Esophagus squamous epithelium (tissue), 5 donors: ENCODE data around the gene BCO1. TPM values are rescaled to one million over a fixed set of nuclear protein-coding genes. Genes with fewer than 3 reads are reported as not detected.

Source experiments
- DNase-seq: peaks from one replicate; lab custom pipeline; 2025; lab: John Stamatoyannopoulos, UW
- H3K27ac ChIP-seq, 4 donors: fragments of 200-600 bp; sonication (generic); one replicate each; pipeline ENCODE4 v1.5.1; 2016 to 2019; ENCODE audit warnings: mild to moderate bottlenecking in 1 of 4
- H3K27me3 ChIP-seq, 4 donors: fragments of 200-600 bp; sonication (generic); 1 replicate in 3 of 4; 2 replicates in 1 of 4; pipeline versions ENCODE4 v1.5.1 to v1.6.0; 2017 to 2021; ENCODE audit warnings: antibody characterized with exemption in 1 of 4
- H3K36me3 ChIP-seq, 3 donors: fragments of 200-600 bp; sonication (generic); one replicate each; pipeline ENCODE4 v1.5.1; 2016 to 2019
- H3K4me1 ChIP-seq, 3 donors: fragments of 200-600 bp; sonication (generic); one replicate each; pipeline ENCODE4 v1.5.1; 2017 to 2019
- H3K4me3 ChIP-seq, 4 donors: fragments of 200-600 bp; sonication (generic); 1 replicate in 3 of 4; 2 replicates in 1 of 4; pipeline ENCODE4 v1.5.1; 2016 to 2019; ENCODE audit warnings: mild to moderate bottlenecking in 2 of 4, moderate library complexity in 1 of 4
- H3K9me3 ChIP-seq, 3 donors: fragments of 200-600 bp; sonication (generic); one replicate each; pipeline ENCODE4 v1.5.1; 2016 to 2019
- CTCF ChIP-seq, 6 experiments: fragments of 450-650 bp in 4 of 6; fragments of 200-600 bp in 2 of 6; sonication (generic) in 2 of 6; IDR thresholded peaks; one replicate each; pipeline ENCODE4 v1.5.1; 2016 to 2019; ENCODE audit warnings: antibody characterized with exemption in 6 of 6, mild to moderate bottlenecking in 4 of 6, moderate library complexity in 4 of 6
- POLR2A ChIP-seq, 4 donors: fragments of 450-650 bp; IDR thresholded peaks; one replicate each; pipeline ENCODE4 v1.6.1; 2017; ENCODE audit warnings: antibody characterized with exemption in 4 of 4, mild to moderate bottlenecking in 4 of 4, moderate library complexity in 3 of 4
- whole genome bisulfite sequencing, 2 donors: methylation state at CpG; one replicate each; pipeline ENCODE4 v1.1.5; 2018; 5-methylcytosine and 5-hydroxymethylcytosine counted together
- intact Hi-C: fragments of 100-400 bp; cut with DNase I; formaldehyde crosslinking; loops from one replicate; pipeline ENCODE4 v1.15.0; 2022
- total RNA-seq, 4 donors: library from RNA; depleted of rRNA; stranded (reverse); fragments of >200 nt; gene quantifications; one replicate each; pipeline ENCODE4 v1.1.0, GENCODE V29; 2016
- donor health status: DM: yes; HTN: yes; CAD: no.

The BCO1 gene
- total RNA-seq, 4 donors from 2014 or later, result 0.19 to 0.83 (median 0.59) TPM; not detected in 1

DNA sequence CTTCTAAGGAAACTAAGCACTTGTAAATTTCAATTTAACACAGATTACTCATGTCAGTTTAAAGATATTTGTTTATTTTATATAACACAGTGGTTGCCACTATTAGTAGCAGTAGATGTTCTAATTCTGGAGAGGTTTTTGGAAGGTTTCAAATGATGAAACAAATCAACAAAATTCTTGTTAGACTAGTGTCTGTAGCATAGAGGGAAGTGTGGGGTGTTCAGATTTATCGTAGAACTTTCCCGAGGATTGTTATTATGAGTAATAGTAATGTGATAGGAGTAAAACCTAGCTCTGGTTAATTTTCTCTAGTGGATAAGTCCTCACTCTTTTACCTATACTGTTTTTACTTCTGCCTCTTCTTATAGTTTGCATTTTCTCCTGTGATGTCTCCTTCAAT lies 82.5 kb downstream of the BCO1 start:
- peaks cover 0 to 85% (median 30%) of the 10 kb centered on the region in 3 donors for H3K4me1 ChIP-seq
- H3K27me3 ChIP-seq, result no peaks in the 10 kb centered on the region
- intact Hi-C loops, result no loop called here
- H3K36me3 ChIP-seq, result peaks cover 0 to 4% (median 0%) of the 10 kb centered on the region in 3 donors
- WGBS, 2 donors, result 34 to 57% methylated on average over 2 of the region's 2 CpGs
- no peak for DNase-seq
- TF ChIP-seq CTCF (IDR thresholded peaks at IDR 0.05) (no peak), POLR2A (IDR thresholded peaks at IDR 0.05) (no peak)
- peak overlapping the region in 2 of 4 donors; percentile 93 to 99 for H3K27ac ChIP-seq
- no peak overlapping the region for H3K4me3 ChIP-seq
- H3K9me3 ChIP-seq, result no peaks in the 10 kb centered on the region

DNA sequence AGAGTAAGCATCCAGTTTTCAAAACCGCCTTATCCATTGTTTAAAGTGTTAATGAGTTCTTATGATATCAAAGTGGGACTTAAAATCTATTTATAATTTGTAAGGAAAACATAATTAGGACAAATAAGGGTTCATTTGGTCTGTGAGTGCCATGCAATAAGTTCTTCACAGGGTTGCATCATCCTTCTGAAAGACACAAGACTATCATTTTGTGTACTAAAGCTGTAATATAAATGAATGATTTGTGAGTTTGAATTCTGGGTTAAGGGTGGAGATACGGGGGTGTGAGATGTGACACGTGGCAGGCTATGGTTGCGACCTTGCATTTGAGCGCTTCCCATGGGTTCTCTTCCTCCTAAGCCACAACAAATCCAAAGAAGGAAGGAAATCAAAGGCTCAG lies 83.0 kb downstream of the BCO1 start:
- intact Hi-C loops, result no loop called here
- no peak for DNase-seq
- no peaks in the 10 kb centered on the region for H3K9me3 ChIP-seq
- H3K27ac ChIP-seq, result peak overlapping the region in 2 of 4 donors; percentile 93 to 99
- WGBS, 2 donors, result 90 to 92% methylated on average over 5 of the region's 5 CpGs
- TF ChIP-seq POLR2A (IDR thresholded peaks at IDR 0.05), result no peak
- TF ChIP-seq CTCF (IDR thresholded peaks at IDR 0.05), result no peak
- no peak overlapping the region for H3K4me3 ChIP-seq
- no peaks in the 10 kb centered on the region for H3K27me3 ChIP-seq
- peaks cover 0 to 4% (median 0%) of the 10 kb centered on the region in 3 donors for H3K36me3 ChIP-seq
- peaks cover 2 to 85% (median 28%) of the 10 kb centered on the region in 3 donors for H3K4me1 ChIP-seq

DNA sequence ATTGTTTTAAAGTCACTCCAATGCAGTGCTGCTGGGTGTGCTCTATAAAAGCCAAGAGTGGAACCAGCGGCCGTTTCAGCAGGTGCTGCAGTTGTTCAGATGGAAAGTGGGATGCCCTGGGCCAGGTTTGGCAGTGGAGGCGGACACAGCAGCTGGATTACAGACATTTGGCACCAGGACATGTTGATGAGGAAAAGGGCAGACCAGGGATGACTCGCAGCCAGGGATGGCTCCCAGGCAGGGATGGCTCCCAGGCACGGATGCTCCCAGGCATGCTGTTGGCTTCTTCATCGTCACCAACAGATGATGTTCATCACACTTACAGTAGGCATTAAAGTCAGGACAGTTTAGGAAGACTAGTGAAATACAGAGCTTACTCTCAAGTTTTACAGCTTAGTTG lies 86.3 kb downstream of the BCO1 start:
- Histone ChIP-seq H3K36me3 (peaks cover 0 to 4% (median 0%) of the 10 kb centered on the region in 3 donors), H3K4me1 (peaks cover 8 to 81% (median 9%) of the 10 kb centered on the region in 3 donors), H3K27me3 (no peaks in the 10 kb centered on the region), H3K4me3 (no peak overlapping the region), H3K27ac (peak overlapping the region in 3 of 4 donors; percentile 6 to 81 (median 12)), H3K9me3 (no peaks in the 10 kb centered on the region)
- DNase-seq, result no peak
- intact Hi-C loops, result no loop called here
- WGBS, 2 donors, result 35 to 47% methylated on average over 5 to 6 of the region's 6 CpGs
- TF ChIP-seq POLR2A (IDR thresholded peaks at IDR 0.05) (no peak), CTCF (IDR thresholded peaks at IDR 0.05) (no peak)

DNA sequence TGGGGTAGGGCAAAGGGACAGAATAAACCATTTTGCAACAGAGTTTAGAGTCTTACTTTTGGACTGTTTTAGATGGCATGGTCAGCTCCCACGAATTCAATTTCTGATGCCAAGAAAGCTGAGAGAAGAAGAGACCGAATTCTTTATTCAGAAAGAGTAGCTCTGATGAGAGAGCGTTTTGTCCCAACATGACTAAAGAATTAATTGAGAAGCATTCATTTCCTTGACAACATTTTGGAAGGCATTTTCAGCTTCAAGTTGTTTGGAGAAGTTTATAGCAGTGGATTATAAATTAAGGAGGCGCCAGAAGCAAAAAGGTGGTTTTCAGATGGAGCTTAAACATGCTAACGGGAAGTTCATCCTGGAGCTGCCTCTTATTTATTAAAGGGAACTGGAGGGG lies 88.5 kb downstream of the BCO1 start:
- Histone ChIP-seq H3K4me1 (peaks cover 8 to 79% (median 12%) of the 10 kb centered on the region in 3 donors), H3K9me3 (no peaks in the 10 kb centered on the region), H3K4me3 (peak overlapping the region in 2 of 4 donors; percentile 4 to 19), H3K36me3 (peaks cover 0 to 6% (median 0%) of the 10 kb centered on the region in 3 donors), H3K27ac (peak overlapping the region; percentile 73 to 88 (median 78)), H3K27me3 (no peaks in the 10 kb centered on the region)
- no peak for DNase-seq
- intact Hi-C loops, result no loop called here
- 28 to 34% methylated on average over 5 of the region's 5 CpGs for WGBS, 2 donors
- TF ChIP-seq POLR2A (IDR thresholded peaks at IDR 0.05), result no peak
- no peak for TF ChIP-seq CTCF (IDR thresholded peaks at IDR 0.05)

GRCh38 chr16:81327447-81328196 lies 89.1 kb downstream of the BCO1 start:
- H3K36me3 ChIP-seq, result peaks cover 0 to 12% (median 0%) of the 10 kb centered on the region in 3 donors
- 41 to 52% methylated on average over 8 of the region's 8 CpGs for WGBS, 2 donors
- H3K27ac ChIP-seq, result peak overlapping the region; percentile 73 to 88 (median 78)
- H3K4me3 ChIP-seq, result peak overlapping the region in 2 of 4 donors; percentile 4 to 19
- TF ChIP-seq CTCF (IDR thresholded peaks at IDR 0.05), result no peak
- TF ChIP-seq POLR2A (IDR thresholded peaks at IDR 0.05), result no peak
- H3K27me3 ChIP-seq, result no peaks in the 10 kb centered on the region
- intact Hi-C loops, result no loop called here
- DNase-seq, result no peak
- peaks cover 8 to 82% (median 12%) of the 10 kb centered on the region in 3 donors for H3K4me1 ChIP-seq
- no peaks in the 10 kb centered on the region for H3K9me3 ChIP-seq
